Astrocyte (in vitro differentiated cells and primary cell): ENCODE results near the gene GZMA. TPM values are rescaled to one million over a fixed set of nuclear protein-coding genes. Genes with fewer than 3 reads are reported as not detected.

Experiments used
- DNase-seq: peaks from one replicate; pipeline ENCODE4 v3.0.0-alpha.2; 2010; ENCODE audit warnings: low read depth
- FAIRE-seq: peaks from 2 replicates; lab custom pipeline; 2011; peaks lifted over from hg19 to GRCh38; lab: Jason Lieb, UNC
- H2AFZ ChIP-seq: 2 replicates; pipeline ENCODE4 v1.6.0; 2012; ENCODE audit warnings: low read depth, low read length, inconsistent platforms
- H3K27ac ChIP-seq: 2 replicates; pipeline ENCODE4 v1.5.1; 2011; ENCODE audit warnings: low read depth, low read length, inconsistent platforms
- H3K27me3 ChIP-seq: 2 replicates; pipeline ENCODE4 v1.6.0; 2011; ENCODE audit warnings: low read length, inconsistent platforms; ENCODE audit not compliant: insufficient read depth
- H3K36me3 ChIP-seq: 2 replicates; pipeline ENCODE4 v1.5.1; 2011; ENCODE audit warnings: low read length, inconsistent platforms; ENCODE audit not compliant: insufficient read depth
- H3K4me1 ChIP-seq: 2 replicates; pipeline ENCODE4 v1.5.1; 2011; ENCODE audit warnings: low read length, inconsistent platforms; ENCODE audit not compliant: insufficient read depth
- H3K4me2 ChIP-seq: 2 replicates; pipeline ENCODE4 v1.6.0; 2012; ENCODE audit warnings: low read length, inconsistent platforms
- H3K4me3 ChIP-seq: 2 replicates; pipeline ENCODE4 v1.5.1; 2011; ENCODE audit warnings: low read depth, mild to moderate bottlenecking, low read length, inconsistent platforms; ENCODE audit not compliant: insufficient read depth
- H3K79me2 ChIP-seq: 2 replicates; pipeline ENCODE4 v1.6.0; 2012; ENCODE audit warnings: mild to moderate bottlenecking, low read length, inconsistent platforms; ENCODE audit not compliant: insufficient read depth
- H3K9ac ChIP-seq: 2 replicates; pipeline ENCODE4 v1.6.0; 2012; ENCODE audit warnings: mild to moderate bottlenecking, low read length, inconsistent platforms
- H3K9me3 ChIP-seq: 2 replicates; pipeline ENCODE4 v1.5.1; 2012; ENCODE audit warnings: low read depth, mild to moderate bottlenecking, low read length, inconsistent platforms; ENCODE audit not compliant: insufficient read depth
- H4K20me1 ChIP-seq: 2 replicates; pipeline ENCODE4 v1.6.0; 2012; ENCODE audit warnings: low read length, inconsistent platforms; ENCODE audit not compliant: insufficient read depth
- H3K27ac Mint-ChIP-seq: one replicate; pipeline ENCODE4 v1.8.0; 2021; ENCODE audit warnings: mild to moderate bottlenecking, mixed read lengths; ENCODE audit not compliant: unreplicated experiment
- H3K27me3 Mint-ChIP-seq: one replicate; pipeline ENCODE4 v1.8.0; 2021; ENCODE audit warnings: low read depth, mixed read lengths; ENCODE audit not compliant: unreplicated experiment
- H3K36me3 Mint-ChIP-seq: one replicate; pipeline ENCODE4 v1.8.0; 2021; ENCODE audit warnings: low read depth, mixed read lengths; ENCODE audit not compliant: unreplicated experiment
- H3K4me1 Mint-ChIP-seq: one replicate; pipeline ENCODE4 v1.8.0; 2021; ENCODE audit warnings: low read depth, mixed read lengths; ENCODE audit not compliant: unreplicated experiment
- H3K4me3 Mint-ChIP-seq: one replicate; pipeline ENCODE4 v1.8.0; 2021; ENCODE audit warnings: mild to moderate bottlenecking, moderate library complexity, mixed read lengths; ENCODE audit not compliant: unreplicated experiment
- H3K9me3 Mint-ChIP-seq: one replicate; pipeline ENCODE4 v1.8.0; 2021; ENCODE audit warnings: mild to moderate bottlenecking, mixed read lengths; ENCODE audit not compliant: unreplicated experiment
- CTCF ChIP-seq: IDR thresholded peaks from 2 replicates; pipeline ENCODE4 v1.5.1; 2011; ENCODE audit warnings: low read depth, mild to moderate bottlenecking, inconsistent platforms, low read length, moderate library complexity; ENCODE audit not compliant: insufficient read depth
- EZH2 ChIP-seq: IDR thresholded peaks from 2 replicates; pipeline ENCODE4 v1.6.1; 2012; ENCODE audit warnings: mild to moderate bottlenecking, low read length, inconsistent platforms; ENCODE audit not compliant: insufficient read depth
- total RNA-seq: library from RNA; stranded (reverse); gene quantifications from 2 replicates; pipeline ENCODE4 v1.2.1, GENCODE V29; 2021

The GZMA gene
- total RNA-seq, 1 donor from 2014 or later: 1.7 TPM

GRCh38 chr5:55140908-55141665 is 38.6 kb downstream of the GZMA start:
- no peak overlapping the region for H3K4me3 Mint-ChIP-seq
- peaks cover 11% of the 10 kb centered on the region for H3K27me3 Mint-ChIP-seq
- H3K4me1 Mint-ChIP-seq: peaks cover 6% of the 10 kb centered on the region
- Histone ChIP-seq H3K27ac (no peak overlapping the region), H3K4me1 (no peaks in the 10 kb centered on the region), H4K20me1 (no peaks in the 10 kb centered on the region), H3K4me2 (no peak overlapping the region), H3K4me3 (no peak overlapping the region), H3K9me3 (no peaks in the 10 kb centered on the region), H3K27me3 (peaks cover 16% of the 10 kb centered on the region), H3K36me3 (no peaks in the 10 kb centered on the region), H3K79me2 (no peaks in the 10 kb centered on the region), H3K9ac (no peak overlapping the region), H2AFZ (no peak overlapping the region)
- FAIRE-seq (no peak), DNase-seq (no peak)
- H3K9me3 Mint-ChIP-seq: no peaks in the 10 kb centered on the region
- TF ChIP-seq EZH2 (no peak), CTCF (no peak)
- no peaks in the 10 kb centered on the region for H3K36me3 Mint-ChIP-seq
- no peak overlapping the region for H3K27ac Mint-ChIP-seq

- H3K4me1 Mint-ChIP-seq: peaks cover 6% of the 10 kb centered on the region
- no peaks in the 10 kb centered on the region for H3K36me3 Mint-ChIP-seq
- H3K36me3 ChIP-seq: no peaks in the 10 kb centered on the region
- DNase-seq (no peak), FAIRE-seq (no peak)
- peaks cover 11% of the 10 kb centered on the region for H3K27me3 Mint-ChIP-seq
- H3K9me3 ChIP-seq: no peaks in the 10 kb centered on the region
- no peak overlapping the region for H3K4me2 ChIP-seq
- H3K9ac ChIP-seq: no peak overlapping the region
- H2AFZ ChIP-seq: no peak overlapping the region
- TF ChIP-seq CTCF: no peak
- TF ChIP-seq EZH2: no peak
- no peaks in the 10 kb centered on the region for H3K79me2 ChIP-seq
- no peaks in the 10 kb centered on the region for H4K20me1 ChIP-seq
- no peaks in the 10 kb centered on the region for H3K9me3 Mint-ChIP-seq
- H3K4me3 Mint-ChIP-seq: no peak overlapping the region
- H3K4me1 ChIP-seq: no peaks in the 10 kb centered on the region
- no peak overlapping the region for H3K27ac Mint-ChIP-seq
- no peak overlapping the region for H3K4me3 ChIP-seq
- H3K27me3 ChIP-seq: peaks cover 16% of the 10 kb centered on the region
- no peak overlapping the region for H3K27ac ChIP-seq
These were observed 39.7 kb downstream of the GZMA start for GRCh38 chr5:55141945-55142690.
